Esophagus squamous epithelium (tissue), 5 donors: ENCODE results near the gene CFAP77. TPM values are rescaled to one million over a fixed set of nuclear protein-coding genes. Genes with fewer than 3 reads are reported as not detected.

Experiments
- DNase-seq: peaks from one replicate; lab custom pipeline; 2025; lab: John Stamatoyannopoulos, UW
- H3K27ac ChIP-seq, 4 donors: fragments of 200-600 bp; sonication (generic); one replicate each; pipeline ENCODE4 v1.5.1; 2016 to 2019; ENCODE audit warnings: mild to moderate bottlenecking in 1 of 4
- H3K27me3 ChIP-seq, 4 donors: fragments of 200-600 bp; sonication (generic); 1 replicate in 3 of 4; 2 replicates in 1 of 4; pipeline versions ENCODE4 v1.5.1 to v1.6.0; 2017 to 2021; ENCODE audit warnings: antibody characterized with exemption in 1 of 4
- H3K36me3 ChIP-seq, 3 donors: fragments of 200-600 bp; sonication (generic); one replicate each; pipeline ENCODE4 v1.5.1; 2016 to 2019
- H3K4me1 ChIP-seq, 3 donors: fragments of 200-600 bp; sonication (generic); one replicate each; pipeline ENCODE4 v1.5.1; 2017 to 2019
- H3K4me3 ChIP-seq, 4 donors: fragments of 200-600 bp; sonication (generic); 1 replicate in 3 of 4; 2 replicates in 1 of 4; pipeline ENCODE4 v1.5.1; 2016 to 2019; ENCODE audit warnings: mild to moderate bottlenecking in 2 of 4, moderate library complexity in 1 of 4
- H3K9me3 ChIP-seq, 3 donors: fragments of 200-600 bp; sonication (generic); one replicate each; pipeline ENCODE4 v1.5.1; 2016 to 2019
- POLR2A ChIP-seq, 4 donors: fragments of 450-650 bp; IDR thresholded peaks; one replicate each; pipeline ENCODE4 v1.6.1; 2017; ENCODE audit warnings: antibody characterized with exemption in 4 of 4, mild to moderate bottlenecking in 4 of 4, moderate library complexity in 3 of 4
- WGBS, 2 donors: methylation state at CpG; one replicate each; pipeline ENCODE4 v1.1.5; 2018; 5-methylcytosine and 5-hydroxymethylcytosine counted together
- intact Hi-C: fragments of 100-400 bp; cut with DNase I; formaldehyde crosslinking; loops from one replicate; pipeline ENCODE4 v1.15.0; 2022
- small RNA-seq, 4 donors: library from RNA; depleted of rRNA; stranded (forward); fragments of <200 nt; gene quantifications; one replicate each; pipeline ENCODE3, GENCODE V24; 2016
- total RNA-seq, 4 donors: library from RNA; depleted of rRNA; stranded (reverse); fragments of >200 nt; gene quantifications; one replicate each; pipeline ENCODE4 v1.1.0, GENCODE V29; 2016
- TF ChIP-seq, protein P1 (sequence below), 6 experiments: fragments of 450-650 bp in 4 of 6; fragments of 200-600 bp in 2 of 6; sonication (generic) in 2 of 6; IDR thresholded peaks; one replicate each; pipeline ENCODE4 v1.5.1; 2016 to 2019; ENCODE audit warnings: antibody characterized with exemption in 6 of 6, mild to moderate bottlenecking in 4 of 6, moderate library complexity in 4 of 6
- donor health status: DM: yes; HTN: yes; CAD: no.

The CFAP77 gene
- total RNA-seq, 4 donors from 2014 or later: not detected

- peaks cover 4 to 100% (median 25%) of the 10 kb centered on the region in 3 donors for H3K36me3 ChIP-seq
- WGBS, 2 donors: 82 to 91% methylated on average over 6 of the region's 6 CpGs
- H3K9me3 ChIP-seq: no peaks in the 10 kb centered on the region
- DNase-seq: no peak
- H3K27me3 ChIP-seq: no peaks in the 10 kb centered on the region
- no peak overlapping the region for H3K4me3 ChIP-seq
- TF ChIP-seq, protein P1, sequence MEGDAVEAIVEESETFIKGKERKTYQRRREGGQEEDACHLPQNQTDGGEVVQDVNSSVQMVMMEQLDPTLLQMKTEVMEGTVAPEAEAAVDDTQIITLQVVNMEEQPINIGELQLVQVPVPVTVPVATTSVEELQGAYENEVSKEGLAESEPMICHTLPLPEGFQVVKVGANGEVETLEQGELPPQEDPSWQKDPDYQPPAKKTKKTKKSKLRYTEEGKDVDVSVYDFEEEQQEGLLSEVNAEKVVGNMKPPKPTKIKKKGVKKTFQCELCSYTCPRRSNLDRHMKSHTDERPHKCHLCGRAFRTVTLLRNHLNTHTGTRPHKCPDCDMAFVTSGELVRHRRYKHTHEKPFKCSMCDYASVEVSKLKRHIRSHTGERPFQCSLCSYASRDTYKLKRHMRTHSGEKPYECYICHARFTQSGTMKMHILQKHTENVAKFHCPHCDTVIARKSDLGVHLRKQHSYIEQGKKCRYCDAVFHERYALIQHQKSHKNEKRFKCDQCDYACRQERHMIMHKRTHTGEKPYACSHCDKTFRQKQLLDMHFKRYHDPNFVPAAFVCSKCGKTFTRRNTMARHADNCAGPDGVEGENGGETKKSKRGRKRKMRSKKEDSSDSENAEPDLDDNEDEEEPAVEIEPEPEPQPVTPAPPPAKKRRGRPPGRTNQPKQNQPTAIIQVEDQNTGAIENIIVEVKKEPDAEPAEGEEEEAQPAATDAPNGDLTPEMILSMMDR (IDR thresholded peaks at IDR 0.05): no peak
- no peak for TF ChIP-seq POLR2A (IDR thresholded peaks at IDR 0.05)
- no peak overlapping the region for H3K27ac ChIP-seq
- intact Hi-C loops: no loop called here
- H3K4me1 ChIP-seq: no peaks in the 10 kb centered on the region
Observed at GRCh38 chr9:132614324-132614723, 204.3 kb downstream of the CFAP77 start.

DNA sequence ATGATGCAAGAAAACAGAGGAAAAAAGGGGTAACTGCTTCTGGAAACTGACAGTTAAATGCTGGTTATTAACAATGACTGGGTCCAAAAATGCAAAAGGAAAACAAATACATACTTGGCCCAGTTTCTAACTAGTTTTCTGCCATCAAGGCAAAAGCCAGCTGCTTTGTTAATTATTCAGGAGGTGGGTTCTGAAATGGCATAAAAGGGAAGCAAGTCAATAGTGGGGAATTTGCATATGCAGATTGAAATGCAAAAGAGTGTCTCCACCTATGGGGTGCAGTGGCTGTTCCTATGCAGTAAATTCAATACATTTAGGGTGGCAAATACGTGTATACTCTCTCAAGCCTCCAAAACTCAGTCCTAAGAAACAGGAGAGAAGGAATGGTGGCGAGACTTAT, 205.8 kb downstream of the CFAP77 start:
- Histone ChIP-seq H3K36me3 (peaks cover 4 to 99% (median 16%) of the 10 kb centered on the region in 3 donors), H3K4me3 (no peak overlapping the region), H3K4me1 (no peaks in the 10 kb centered on the region), H3K27ac (no peak overlapping the region), H3K27me3 (no peaks in the 10 kb centered on the region), H3K9me3 (no peaks in the 10 kb centered on the region)
- intact Hi-C loops: no loop called here
- 88 to 90% methylated on average over 2 of the region's 2 CpGs for WGBS, 2 donors
- TF ChIP-seq, protein P1 (IDR thresholded peaks at IDR 0.05): no peak
- TF ChIP-seq POLR2A (IDR thresholded peaks at IDR 0.05): no peak
- DNase-seq: no peak

GRCh38 chr9:132616725-132617124, 206.7 kb downstream of the CFAP77 start:
- no peaks in the 10 kb centered on the region for H3K27me3 ChIP-seq
- no peak for DNase-seq
- no peak overlapping the region for H3K27ac ChIP-seq
- H3K36me3 ChIP-seq: peaks cover 4 to 99% (median 10%) of the 10 kb centered on the region in 3 donors
- no peaks in the 10 kb centered on the region for H3K4me1 ChIP-seq
- H3K9me3 ChIP-seq: no peaks in the 10 kb centered on the region
- TF ChIP-seq POLR2A (IDR thresholded peaks at IDR 0.05): no peak
- TF ChIP-seq, protein P1 (IDR thresholded peaks at IDR 0.05): no peak
- H3K4me3 ChIP-seq: no peak overlapping the region
- WGBS, 2 donors: 91 to 97% methylated on average over 5 of the region's 5 CpGs
- intact Hi-C loops: no loop called here

DNA sequence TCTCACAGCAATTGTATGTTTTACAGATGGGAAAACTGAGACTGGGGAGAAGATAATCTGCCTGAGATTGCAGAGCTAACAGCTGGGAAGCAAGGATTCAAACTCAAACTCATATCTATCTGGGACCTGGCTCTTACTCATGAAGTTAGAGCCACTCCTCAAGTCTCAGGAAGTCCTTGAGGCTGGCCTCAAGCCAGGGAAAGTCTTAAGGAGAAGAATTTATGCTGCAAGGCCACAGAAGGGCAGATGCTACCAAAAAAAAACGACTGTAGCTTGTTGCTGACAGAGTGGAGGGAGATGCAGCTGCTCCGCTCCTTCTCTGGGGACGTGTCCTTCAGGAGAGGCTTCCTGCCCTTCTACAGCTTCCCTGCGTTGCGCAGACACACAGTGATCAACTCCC, 212.1 kb downstream of the CFAP77 start:
- Histone ChIP-seq H3K27me3 (no peaks in the 10 kb centered on the region), H3K27ac (no peak overlapping the region), H3K4me3 (no peak overlapping the region), H3K9me3 (no peaks in the 10 kb centered on the region), H3K4me1 (no peaks in the 10 kb centered on the region), H3K36me3 (peaks cover 4 to 96% (median 13%) of the 10 kb centered on the region in 3 donors)
- intact Hi-C loops: no loop called here
- TF ChIP-seq, protein P1 (IDR thresholded peaks at IDR 0.05): no peak
- TF ChIP-seq POLR2A (IDR thresholded peaks at IDR 0.05): no peak
- no peak for DNase-seq
- 62 to 74% methylated on average over 5 of the region's 5 CpGs for WGBS, 2 donors

Small RNA genes lying within 50 kb of the gene (small RNA-seq; reads per million reads assigned to genes)
- gene RNU5D-2P: 0 to 0.30 (median 0.09) reads per million in 4 donors

Other genes with a start within 250 kb of the CFAP77 start
- under 1 TPM; 0.08 to 0.95 (median 0.29) TPM for gene NTNG2, start 248.2 kb upstream of the CFAP77 start, total RNA-seq
- 10 to 100 TPM; 22.4 to 56.3 (median 33.0) TPM for gene SETX, start 55.2 kb upstream of the CFAP77 start, total RNA-seq
- 10 to 100 TPM in 1 of 4 donors, 1 to 10 TPM in 3; 4.4 to 14.9 (median 8.1) TPM for gene TTF1, start 3.4 kb upstream of the CFAP77 start, total RNA-seq
- not detected for gene BARHL1, start 172.4 kb downstream of the CFAP77 start, total RNA-seq